KMS-11 (cell line): ENCODE data around the gene TIE1.

Experiments used
- H2AFZ ChIP-seq: fragments of 200-600 bp; sonication (generic); 2 replicates; pipeline ENCODE4 v1.6.1; 2016; ENCODE audit warnings: antibody characterized with exemption, mixed run types, low read depth
- H3K27ac ChIP-seq: fragments of 200-600 bp; sonication (generic); 2 replicates; pipeline ENCODE4 v1.6.1; 2016; ENCODE audit warnings: mild to moderate bottlenecking, mixed run types
- H3K27me3 ChIP-seq: fragments of 200-600 bp; sonication (generic); 2 replicates; pipeline ENCODE4 v1.6.1; 2017; ENCODE audit warnings: mild to moderate bottlenecking, low read depth, mixed run types, moderate library complexity; ENCODE audit not compliant: insufficient read depth
- H3K36me3 ChIP-seq: fragments of 200-600 bp; sonication (generic); 2 replicates; pipeline ENCODE4 v1.6.1; 2017; ENCODE audit warnings: mild to moderate bottlenecking, mixed run types; ENCODE audit not compliant: insufficient read depth
- H3K4me1 ChIP-seq: fragments of 200-600 bp; sonication (generic); 2 replicates; pipeline ENCODE4 v1.6.1; 2016; ENCODE audit warnings: mild to moderate bottlenecking, low read depth, mixed run types; ENCODE audit not compliant: poor library complexity, severe bottlenecking
- H3K4me2 ChIP-seq: fragments of 200-600 bp; sonication (generic); 2 replicates; pipeline ENCODE4 v1.7.0; 2016; ENCODE audit warnings: mild to moderate bottlenecking, mixed run types
- H3K4me3 ChIP-seq: fragments of 200-600 bp; sonication (generic); IDR thresholded peaks from 2 replicates; pipeline ENCODE4 v1.6.1; 2017; ENCODE audit warnings: low read depth, low read length, mixed read lengths; ENCODE audit not compliant: insufficient read depth
- H3K79me2 ChIP-seq: fragments of 200-600 bp; sonication (generic); 2 replicates; pipeline ENCODE4 v1.6.1; 2016; ENCODE audit warnings: low read depth, mixed run types; ENCODE audit not compliant: insufficient read depth
- H3K9ac ChIP-seq: fragments of 200-600 bp; sonication (generic); 2 replicates; pipeline ENCODE4 v1.6.1; 2016; ENCODE audit warnings: mild to moderate bottlenecking, mixed run types
- H4K20me1 ChIP-seq: fragments of 200-600 bp; sonication (generic); 2 replicates; pipeline ENCODE4 v1.6.1; 2016; ENCODE audit warnings: mild to moderate bottlenecking, mixed run types; ENCODE audit not compliant: insufficient read depth
- TF ChIP-seq, protein P1 (sequence below): fragments of 200-600 bp; sonication (generic); conservative IDR thresholded peaks from 2 replicates; pipeline ENCODE4 v1.6.1; 2017; ENCODE audit warnings: low read depth, mild to moderate bottlenecking, antibody characterized with exemption, low read length, moderate library complexity, mixed read lengths

TIE1 gene

DNA sequence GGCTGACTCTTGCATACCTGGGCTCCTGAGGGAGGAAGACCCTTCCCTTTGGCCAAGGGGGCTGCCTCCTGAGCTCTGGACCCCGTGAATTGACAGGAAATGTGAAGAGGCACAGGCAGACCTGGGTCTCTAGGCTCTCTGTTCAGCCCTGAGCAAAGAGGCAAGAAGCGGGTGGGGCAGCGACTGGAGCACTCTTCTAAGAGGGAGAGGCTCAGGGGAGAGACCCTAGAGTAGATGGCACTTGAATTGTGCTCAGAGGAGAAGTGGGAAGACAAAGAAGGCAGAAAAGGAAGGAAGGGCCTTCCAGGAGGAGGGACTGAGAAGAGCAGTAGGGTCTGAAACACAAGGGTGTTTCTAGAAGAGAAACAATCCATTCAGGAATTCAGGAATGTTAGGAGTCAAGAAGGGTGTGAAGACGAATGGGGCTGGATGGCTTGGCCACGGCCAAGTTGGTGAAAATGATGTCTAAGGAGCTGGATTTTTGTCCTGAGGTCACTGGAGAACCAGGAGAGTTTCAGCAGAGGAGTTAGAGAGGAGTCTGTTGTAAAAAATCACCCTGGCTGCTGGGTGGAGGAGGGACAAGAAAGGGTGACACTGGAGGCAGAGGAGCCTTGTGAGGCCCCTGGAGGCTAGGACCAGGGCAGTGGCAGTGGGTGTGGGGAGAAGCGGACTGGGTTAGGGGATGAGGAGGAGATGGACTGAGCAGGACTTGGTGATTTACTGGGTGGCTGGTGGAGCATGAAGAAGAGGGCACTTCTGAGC is 5.3 kb downstream of the TIE1 start:
- Histone ChIP-seq H3K9ac (no peak overlapping the region), H3K27me3 (no peaks in the 10 kb centered on the region; the same call in 1 of the 2 replicates), H3K4me1 (no peaks in the 10 kb centered on the region), H3K79me2 (no peaks in the 10 kb centered on the region), H4K20me1 (no peaks in the 10 kb centered on the region), H3K4me2 (no peak overlapping the region), H3K27ac (no peak overlapping the region), H3K4me3 (no peak overlapping the region), H3K36me3 (no peaks in the 10 kb centered on the region), H2AFZ (no peak overlapping the region)
- TF ChIP-seq, protein P1, sequence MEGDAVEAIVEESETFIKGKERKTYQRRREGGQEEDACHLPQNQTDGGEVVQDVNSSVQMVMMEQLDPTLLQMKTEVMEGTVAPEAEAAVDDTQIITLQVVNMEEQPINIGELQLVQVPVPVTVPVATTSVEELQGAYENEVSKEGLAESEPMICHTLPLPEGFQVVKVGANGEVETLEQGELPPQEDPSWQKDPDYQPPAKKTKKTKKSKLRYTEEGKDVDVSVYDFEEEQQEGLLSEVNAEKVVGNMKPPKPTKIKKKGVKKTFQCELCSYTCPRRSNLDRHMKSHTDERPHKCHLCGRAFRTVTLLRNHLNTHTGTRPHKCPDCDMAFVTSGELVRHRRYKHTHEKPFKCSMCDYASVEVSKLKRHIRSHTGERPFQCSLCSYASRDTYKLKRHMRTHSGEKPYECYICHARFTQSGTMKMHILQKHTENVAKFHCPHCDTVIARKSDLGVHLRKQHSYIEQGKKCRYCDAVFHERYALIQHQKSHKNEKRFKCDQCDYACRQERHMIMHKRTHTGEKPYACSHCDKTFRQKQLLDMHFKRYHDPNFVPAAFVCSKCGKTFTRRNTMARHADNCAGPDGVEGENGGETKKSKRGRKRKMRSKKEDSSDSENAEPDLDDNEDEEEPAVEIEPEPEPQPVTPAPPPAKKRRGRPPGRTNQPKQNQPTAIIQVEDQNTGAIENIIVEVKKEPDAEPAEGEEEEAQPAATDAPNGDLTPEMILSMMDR, result no peak

DNA sequence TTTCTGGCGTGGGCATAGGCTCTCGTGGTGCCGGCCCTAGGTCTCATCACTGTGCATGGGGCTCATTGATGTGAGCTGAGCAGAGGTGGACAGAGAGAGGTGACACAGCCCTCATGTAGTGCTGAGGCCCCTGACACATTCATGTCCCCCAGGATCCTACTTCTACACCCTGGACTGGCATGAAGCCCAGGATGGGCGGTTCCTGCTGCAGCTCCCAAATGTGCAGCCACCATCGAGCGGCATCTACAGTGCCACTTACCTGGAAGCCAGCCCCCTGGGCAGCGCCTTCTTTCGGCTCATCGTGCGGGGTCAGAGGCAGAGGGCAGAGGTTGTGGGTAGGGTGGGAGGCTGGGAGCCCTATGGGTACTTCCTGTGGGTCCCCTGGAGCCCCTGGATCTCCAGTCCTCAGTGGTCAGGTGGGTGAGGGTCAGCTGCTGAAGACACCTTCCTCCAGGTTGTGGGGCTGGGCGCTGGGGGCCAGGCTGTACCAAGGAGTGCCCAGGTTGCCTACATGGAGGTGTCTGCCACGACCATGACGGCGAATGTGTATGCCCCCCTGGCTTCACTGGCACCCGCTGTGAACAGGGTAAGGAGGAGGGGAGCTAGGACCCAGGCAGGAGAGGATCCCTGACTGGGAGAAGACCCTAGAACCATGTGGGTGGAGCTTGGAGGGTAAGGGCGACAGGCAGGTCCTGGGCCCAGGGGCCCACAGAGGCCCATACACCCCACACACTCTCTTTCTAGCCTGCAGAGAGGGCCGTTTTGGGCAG is 6.1 kb downstream of the TIE1 start:
- Histone ChIP-seq H3K4me1 (no peaks in the 10 kb centered on the region), H2AFZ (no peak overlapping the region), H3K4me2 (no peak overlapping the region), H3K27ac (no peak overlapping the region), H3K79me2 (no peaks in the 10 kb centered on the region), H3K4me3 (no peak overlapping the region), H3K36me3 (no peaks in the 10 kb centered on the region), H3K9ac (no peak overlapping the region), H4K20me1 (no peaks in the 10 kb centered on the region), H3K27me3 (no peaks in the 10 kb centered on the region; the same call in 1 of the 2 replicates)
- TF ChIP-seq, protein P1, result no peak

DNA sequence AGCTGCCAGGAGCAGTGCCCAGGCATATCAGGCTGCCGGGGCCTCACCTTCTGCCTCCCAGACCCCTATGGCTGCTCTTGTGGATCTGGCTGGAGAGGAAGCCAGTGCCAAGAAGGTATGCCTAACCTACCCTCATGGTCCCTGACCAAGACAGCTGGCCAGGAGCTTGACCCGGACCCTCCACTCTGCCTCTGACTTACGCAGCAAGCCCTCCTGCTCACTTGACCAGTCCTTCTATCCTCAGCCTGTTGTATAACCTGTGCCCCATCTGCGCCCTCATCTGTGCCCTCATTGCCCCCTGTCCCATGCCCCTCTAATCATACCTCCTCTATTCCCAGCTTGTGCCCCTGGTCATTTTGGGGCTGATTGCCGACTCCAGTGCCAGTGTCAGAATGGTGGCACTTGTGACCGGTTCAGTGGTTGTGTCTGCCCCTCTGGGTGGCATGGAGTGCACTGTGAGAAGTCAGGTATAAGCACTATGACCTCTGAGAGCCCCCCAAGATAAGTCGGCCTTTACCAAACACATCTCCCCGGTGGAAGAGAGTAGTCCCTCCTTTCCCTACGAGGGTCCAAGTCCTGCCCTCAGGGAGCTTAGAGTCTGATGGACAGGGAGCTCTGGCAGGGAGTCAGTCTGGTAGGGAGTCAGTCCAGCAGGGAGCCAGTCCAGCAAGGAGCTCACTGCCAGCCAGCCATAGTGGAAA is 6.8 kb downstream of the TIE1 start:
- H3K27me3 ChIP-seq, result no peaks in the 10 kb centered on the region; the same call in 1 of the 2 replicates
- no peaks in the 10 kb centered on the region for H3K4me1 ChIP-seq
- no peaks in the 10 kb centered on the region for H3K79me2 ChIP-seq
- H3K4me3 ChIP-seq, result no peak overlapping the region
- no peaks in the 10 kb centered on the region for H4K20me1 ChIP-seq
- H3K36me3 ChIP-seq, result no peaks in the 10 kb centered on the region
- TF ChIP-seq, protein P1, result no peak
- H2AFZ ChIP-seq, result no peak overlapping the region
- no peak overlapping the region for H3K27ac ChIP-seq
- H3K9ac ChIP-seq, result no peak overlapping the region
- no peak overlapping the region for H3K4me2 ChIP-seq

DNA sequence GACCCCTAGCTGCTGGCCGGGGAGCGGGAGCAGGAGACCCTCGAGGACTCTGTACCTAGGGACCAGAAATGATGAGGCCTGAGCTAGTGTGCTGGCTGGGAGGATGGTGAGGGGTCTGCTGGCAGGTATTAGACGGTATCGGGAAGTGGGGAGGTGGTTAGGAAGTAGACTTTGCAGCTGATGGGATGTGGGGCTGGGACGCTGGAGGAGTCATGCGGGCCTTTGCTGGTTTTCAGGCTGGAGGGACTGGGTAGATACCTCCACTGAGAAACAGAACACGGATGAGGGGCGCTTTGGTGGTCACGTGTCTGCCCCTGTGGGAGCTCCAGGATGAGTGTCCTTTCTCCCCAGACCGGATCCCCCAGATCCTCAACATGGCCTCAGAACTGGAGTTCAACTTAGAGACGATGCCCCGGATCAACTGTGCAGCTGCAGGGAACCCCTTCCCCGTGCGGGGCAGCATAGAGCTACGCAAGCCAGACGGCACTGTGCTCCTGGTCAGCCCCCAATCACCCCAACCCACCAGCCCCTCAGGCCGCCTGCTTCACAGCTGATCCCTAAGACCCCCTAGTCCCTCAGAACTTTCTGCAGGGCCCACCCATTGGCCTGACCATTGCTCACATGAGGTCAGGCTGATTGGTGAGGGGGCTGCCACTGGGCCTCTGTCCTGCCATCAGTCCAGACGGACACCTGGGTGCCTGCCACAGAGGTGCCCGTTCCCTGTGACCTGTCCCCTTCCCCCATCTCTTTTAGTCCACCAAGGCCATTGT is 8.0 kb downstream of the TIE1 start:
- Histone ChIP-seq H2AFZ (no peak overlapping the region), H3K36me3 (no peaks in the 10 kb centered on the region), H3K4me1 (no peaks in the 10 kb centered on the region), H3K27ac (no peak overlapping the region), H3K27me3 (no peaks in the 10 kb centered on the region; the same call in 1 of the 2 replicates), H4K20me1 (no peaks in the 10 kb centered on the region), H3K9ac (no peak overlapping the region), H3K4me2 (no peak overlapping the region), H3K79me2 (no peaks in the 10 kb centered on the region), H3K4me3 (no peak overlapping the region)
- TF ChIP-seq, protein P1, result no peak
